Activated naive CD8-positive, alpha-beta T cell treated with anti-CD3 and anti-CD28 coated beads, Interleukin-2, amount 50 U/mL, for 24 hours (primary cell): ENCODE data around the gene PTPN9.

ENCODE experiments used
- ATAC-seq: fragments of 150-1000 bp; cut with Tn5 transposase; one replicate; pipeline ENCODE4 v1.10.0; 2021
- DNase-seq: peaks from one replicate; pipeline ENCODE4 v3.0.0; 2021
- H3K27ac Mint-ChIP-seq: one replicate; pipeline ENCODE4 v1.8.0; 2021; ENCODE audit warnings: mild to moderate bottlenecking, mixed read lengths
- H3K27me3 Mint-ChIP-seq: one replicate; pipeline ENCODE4 v1.8.0; 2021; ENCODE audit warnings: mixed read lengths
- H3K36me3 Mint-ChIP-seq: one replicate; pipeline ENCODE4 v1.8.0; 2021; ENCODE audit warnings: low read depth, mixed read lengths
- H3K4me1 Mint-ChIP-seq: one replicate; pipeline ENCODE4 v1.8.0; 2021; ENCODE audit warnings: mixed read lengths
- H3K4me3 Mint-ChIP-seq: one replicate; pipeline ENCODE4 v1.8.0; 2021; ENCODE audit warnings: mild to moderate bottlenecking, moderate library complexity, mixed read lengths
- H3K9me3 Mint-ChIP-seq: one replicate; pipeline ENCODE4 v1.8.0; 2021; ENCODE audit warnings: mixed read lengths

Gene PTPN9

DNA sequence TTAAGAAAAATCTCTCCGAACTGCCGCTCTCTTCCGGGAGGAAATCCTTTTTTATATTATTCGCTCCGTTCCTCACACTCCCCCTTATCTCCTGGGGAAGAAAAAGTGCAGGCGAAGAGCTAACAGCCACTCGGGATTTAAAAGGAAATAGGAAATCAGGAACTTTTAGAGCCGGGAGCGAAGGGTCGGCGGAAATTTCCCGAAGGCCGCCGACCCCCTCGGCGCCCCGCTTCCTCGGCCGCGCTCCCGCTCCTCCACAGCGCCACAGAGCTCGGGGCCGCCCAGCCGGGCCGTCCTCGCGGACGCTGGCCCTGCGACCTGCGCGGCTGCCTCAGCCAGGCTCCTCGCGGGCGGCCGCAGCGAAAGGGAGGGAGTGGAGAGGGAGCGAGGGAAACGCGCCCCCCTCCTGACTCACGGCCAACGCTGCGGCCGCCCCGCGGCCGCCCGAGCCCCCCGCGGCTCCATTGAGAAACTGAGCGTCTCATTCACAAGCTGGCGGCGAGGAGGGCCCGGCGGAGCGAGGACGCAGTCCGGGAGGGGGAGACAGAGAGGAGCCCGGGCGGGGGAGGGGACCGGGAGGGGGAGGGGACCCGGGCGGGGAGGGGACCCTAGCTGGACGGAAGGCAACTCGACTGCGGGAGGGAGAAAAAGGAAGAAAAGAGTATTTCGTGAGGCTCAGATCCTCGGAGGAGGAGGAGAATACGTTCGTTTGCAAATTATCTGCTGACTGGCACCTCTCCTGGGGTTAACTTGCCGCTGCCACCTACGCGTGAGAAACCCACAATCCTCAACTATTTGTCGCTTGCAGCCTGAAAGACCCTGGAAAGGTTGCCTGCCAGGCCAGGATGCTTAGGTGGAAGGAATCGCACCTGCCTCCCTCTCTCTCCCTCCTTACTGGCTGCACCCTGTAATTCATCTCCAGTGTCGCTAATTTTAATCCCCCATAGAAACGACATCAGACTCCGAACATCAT is at the start of gene PTPN9:
PTPN9 (minus strand) TSS at position 368 of the 973 bp plus-strand sequence. CDS start 539 bp downstream, outside the sequence.
- ATAC-seq = peak; percentile 89
- Mint-ChIP-seq H3K27me3 (no peaks in the 10 kb centered on the region), H3K9me3 (no peaks in the 10 kb centered on the region), H3K4me3 (peak within 1 kb of the TSS; percentile 87), H3K4me1 (peaks cover 19% of the 10 kb centered on the region), H3K36me3 (peaks cover 9% of the 10 kb centered on the region), H3K27ac (peak within 1 kb of the TSS; percentile 91)
- DNase-seq = peak; percentile 80

DNA sequence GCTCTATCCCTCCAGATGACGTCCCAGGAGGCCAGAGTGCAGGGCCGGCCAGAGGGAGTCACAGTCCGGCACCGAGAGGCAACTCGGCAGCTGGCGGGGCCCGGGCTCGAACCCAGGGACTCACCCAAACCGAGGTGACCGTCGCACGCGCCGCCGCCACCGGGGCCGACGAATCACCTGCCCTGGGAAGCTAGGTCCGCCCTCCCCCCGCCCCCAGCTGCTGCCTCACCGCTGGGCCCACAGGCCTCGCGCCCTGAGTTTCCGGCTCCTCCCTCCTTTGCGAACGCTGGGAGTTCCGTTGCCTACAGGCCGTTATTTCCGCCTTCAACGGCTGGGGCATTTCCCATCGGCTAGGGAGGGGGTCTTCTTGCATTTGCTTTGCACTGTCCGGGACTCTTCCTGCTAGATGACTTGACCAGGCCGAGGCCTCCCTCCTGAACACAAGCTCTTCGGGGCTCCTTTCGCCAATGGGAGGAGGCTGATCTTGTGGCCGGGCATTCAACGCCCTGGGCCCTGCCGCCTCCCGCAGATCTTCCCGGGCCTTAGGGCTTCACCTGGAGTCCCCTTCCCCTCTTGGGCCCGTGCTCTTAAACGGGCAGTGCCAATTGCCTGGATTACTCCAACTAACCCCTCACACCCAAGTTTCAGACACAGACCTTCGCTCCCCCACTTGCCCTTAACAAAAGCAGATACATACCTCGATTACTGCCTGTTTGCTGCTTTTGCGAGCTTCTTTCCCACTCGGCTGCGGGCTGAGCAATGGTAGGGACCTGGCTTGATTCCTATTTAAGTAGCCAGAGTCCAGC is 46.6 kb upstream of the PTPN9 start, which contains the start of gene SNUPN:
SNUPN (minus strand) TSS at position 184 of the 806 bp plus-strand sequence. CDS start 4,674 bp downstream, outside the sequence.
- Mint-ChIP-seq H3K27me3 (no peaks in the 10 kb centered on the region), H3K36me3 (peaks cover 17% of the 10 kb centered on the region), H3K4me3 (peak within 1 kb of the TSS; percentile 98), H3K4me1 (peaks cover 48% of the 10 kb centered on the region), H3K27ac (peak within 1 kb of the TSS; percentile 97), H3K9me3 (no peaks in the 10 kb centered on the region)
- ATAC-seq (peak; percentile 79), DNase-seq (peak; percentile 93)

DNA sequence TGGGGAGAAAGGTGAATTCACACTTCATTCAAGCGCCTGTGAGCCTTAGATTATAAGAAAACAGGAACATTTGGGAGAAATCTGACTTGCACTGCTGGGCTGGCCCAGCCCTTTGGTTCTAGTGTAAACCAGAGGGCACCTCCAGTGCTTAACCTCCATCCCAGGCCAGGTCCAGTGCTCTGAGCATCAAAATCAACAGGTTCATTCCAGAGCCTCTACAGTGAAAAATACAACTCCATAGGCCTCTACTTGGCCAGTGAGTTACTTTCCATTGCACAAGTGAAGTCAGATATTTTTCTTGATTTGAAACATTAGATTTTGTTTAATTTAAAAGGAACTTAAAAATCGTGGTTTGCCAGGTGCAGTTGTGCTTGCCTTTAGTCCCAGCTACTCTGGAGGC is 43.4 kb upstream of the PTPN9 start:
- peak overlapping the region; percentile 94 for H3K27ac Mint-ChIP-seq
- no peak for ATAC-seq
- H3K4me3 Mint-ChIP-seq = peak overlapping the region; percentile 34
- H3K9me3 Mint-ChIP-seq = no peaks in the 10 kb centered on the region
- H3K27me3 Mint-ChIP-seq = no peaks in the 10 kb centered on the region
- peaks cover 28% of the 10 kb centered on the region for H3K36me3 Mint-ChIP-seq
- no peak for DNase-seq
- H3K4me1 Mint-ChIP-seq = peaks cover 61% of the 10 kb centered on the region

DNA sequence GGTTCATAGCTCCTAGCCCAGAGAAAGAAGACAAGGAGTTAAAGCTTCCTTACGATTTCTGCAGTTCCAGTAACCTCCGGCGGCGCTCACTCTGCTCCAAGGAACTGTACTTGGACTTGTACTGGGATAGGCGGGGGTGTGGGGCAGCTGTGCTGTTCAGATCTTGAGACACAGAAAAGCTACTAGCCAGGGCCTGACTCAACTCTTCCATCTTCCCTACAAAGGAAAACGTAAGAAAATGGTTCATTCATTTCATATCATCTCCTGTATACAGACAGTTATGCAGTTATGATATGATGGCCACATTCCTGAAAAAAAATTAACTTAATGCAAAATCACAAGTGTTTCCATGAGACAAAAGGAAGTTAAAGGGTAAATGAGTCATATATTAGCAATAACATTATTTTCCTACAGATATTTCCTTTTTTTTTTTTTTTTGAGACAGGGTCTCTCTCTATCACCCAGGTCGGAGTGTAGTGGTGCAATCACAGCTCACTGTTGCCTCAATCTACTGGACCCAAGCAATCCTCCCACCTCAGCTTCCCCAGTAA is 41.8 kb upstream of the PTPN9 start:
- H3K36me3 Mint-ChIP-seq = peaks cover 39% of the 10 kb centered on the region
- DNase-seq (no peak), ATAC-seq (peak; percentile 29)
- H3K4me3 Mint-ChIP-seq = peak overlapping the region; percentile 69
- H3K27ac Mint-ChIP-seq = peak overlapping the region; percentile 94
- H3K4me1 Mint-ChIP-seq = peaks cover 49% of the 10 kb centered on the region
- H3K9me3 Mint-ChIP-seq = no peaks in the 10 kb centered on the region
- H3K27me3 Mint-ChIP-seq = no peaks in the 10 kb centered on the region

GRCh38 chr15:75620058-75620820 is 41.1 kb upstream of the PTPN9 start:
- Mint-ChIP-seq H3K27ac (peak overlapping the region; percentile 94), H3K36me3 (peaks cover 43% of the 10 kb centered on the region), H3K4me1 (peaks cover 47% of the 10 kb centered on the region), H3K4me3 (peak overlapping the region; percentile 69), H3K27me3 (no peaks in the 10 kb centered on the region), H3K9me3 (no peaks in the 10 kb centered on the region)
- ATAC-seq (no peak), DNase-seq (no peak)

GRCh38 chr15:75616766-75617165 is 37.7 kb upstream of the PTPN9 start:
- peaks cover 55% of the 10 kb centered on the region for H3K36me3 Mint-ChIP-seq
- H3K27ac Mint-ChIP-seq = peak overlapping the region; percentile 8
- DNase-seq (no peak), ATAC-seq (no peak)
- H3K4me3 Mint-ChIP-seq = no peak overlapping the region
- H3K9me3 Mint-ChIP-seq = no peaks in the 10 kb centered on the region
- peaks cover 31% of the 10 kb centered on the region for H3K4me1 Mint-ChIP-seq
- no peaks in the 10 kb centered on the region for H3K27me3 Mint-ChIP-seq

- Mint-ChIP-seq H3K27ac (peak overlapping the region; percentile 79), H3K4me3 (peak overlapping the region; percentile 37), H3K4me1 (peaks cover 37% of the 10 kb centered on the region), H3K27me3 (no peaks in the 10 kb centered on the region), H3K9me3 (no peaks in the 10 kb centered on the region), H3K36me3 (peaks cover 46% of the 10 kb centered on the region)
- ATAC-seq (peak; percentile 76), DNase-seq (no peak)
These were observed 27.9 kb upstream of the PTPN9 start for GRCh38 chr15:75606711-75607699.

DNA sequence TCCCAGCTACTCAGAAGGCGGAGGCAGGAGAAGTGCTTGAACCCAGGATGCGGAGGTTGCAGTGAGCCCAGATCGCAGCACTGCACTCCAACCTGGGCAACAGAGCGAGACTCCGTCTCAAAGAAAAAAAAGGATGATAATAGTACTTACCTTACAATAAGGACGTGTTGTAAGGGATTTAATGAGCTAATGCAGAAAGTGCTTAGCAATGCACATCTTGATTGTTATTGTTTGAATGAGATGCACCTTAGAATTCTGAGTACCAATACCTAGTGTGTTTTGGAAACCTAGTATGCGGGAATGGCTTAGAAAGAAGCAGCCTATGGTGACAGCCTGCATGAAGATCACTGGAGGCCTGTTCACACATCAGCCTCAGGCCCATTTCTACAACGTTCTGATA is 26.9 kb upstream of the PTPN9 start:
- no peaks in the 10 kb centered on the region for H3K9me3 Mint-ChIP-seq
- H3K36me3 Mint-ChIP-seq = peaks cover 48% of the 10 kb centered on the region
- H3K27me3 Mint-ChIP-seq = no peaks in the 10 kb centered on the region
- no peak for ATAC-seq
- peaks cover 37% of the 10 kb centered on the region for H3K4me1 Mint-ChIP-seq
- H3K4me3 Mint-ChIP-seq = peak overlapping the region; percentile 1
- no peak for DNase-seq
- peak overlapping the region; percentile 79 for H3K27ac Mint-ChIP-seq

DNA sequence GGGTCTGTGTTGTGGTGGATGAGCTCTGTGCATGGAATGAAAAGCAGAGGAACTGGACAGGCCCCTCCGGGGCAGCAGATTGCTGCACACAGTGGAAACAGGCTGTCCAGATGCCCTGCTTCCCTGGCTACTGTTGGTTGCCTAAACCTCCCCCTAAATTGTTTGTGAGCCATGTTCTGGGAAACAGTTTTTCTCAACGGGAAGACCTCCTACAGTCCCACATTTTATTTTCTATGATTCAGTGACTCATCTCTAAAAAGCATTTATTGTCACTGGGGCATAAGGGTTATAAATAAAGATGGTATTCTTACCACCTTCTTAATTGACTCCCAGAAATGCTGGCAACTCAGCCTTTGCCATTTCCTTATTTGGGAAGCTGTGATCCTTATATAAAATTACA is 20.3 kb upstream of the PTPN9 start:
- no peak overlapping the region for H3K4me3 Mint-ChIP-seq
- no peaks in the 10 kb centered on the region for H3K9me3 Mint-ChIP-seq
- no peaks in the 10 kb centered on the region for H3K27me3 Mint-ChIP-seq
- no peak for ATAC-seq
- no peak overlapping the region for H3K27ac Mint-ChIP-seq
- DNase-seq = no peak
- peaks cover 17% of the 10 kb centered on the region for H3K4me1 Mint-ChIP-seq
- peaks cover 57% of the 10 kb centered on the region for H3K36me3 Mint-ChIP-seq

DNA sequence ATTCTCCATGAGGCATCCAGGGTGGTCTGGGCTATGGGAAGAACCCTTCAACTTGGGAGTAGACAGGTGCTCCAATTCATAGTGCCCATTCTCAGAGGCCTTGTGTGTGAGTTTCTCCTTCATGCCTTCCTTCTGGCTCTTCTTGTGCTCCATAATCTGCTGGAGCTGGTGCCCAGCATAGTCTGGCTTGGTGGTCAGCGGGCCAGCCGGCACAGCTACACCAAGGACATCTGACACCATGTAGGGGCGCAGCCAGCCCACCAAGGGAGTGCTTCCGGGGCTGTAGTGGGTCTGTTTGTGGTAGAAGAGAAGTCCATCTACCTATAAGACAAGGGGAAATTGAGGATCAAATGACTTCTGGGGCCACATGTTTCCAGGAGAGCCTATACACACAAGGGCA is 19.2 kb upstream of the PTPN9 start:
- Mint-ChIP-seq H3K9me3 (no peaks in the 10 kb centered on the region), H3K4me3 (no peak overlapping the region), H3K4me1 (peaks cover 17% of the 10 kb centered on the region), H3K27ac (peak overlapping the region; percentile 56), H3K27me3 (no peaks in the 10 kb centered on the region), H3K36me3 (peaks cover 57% of the 10 kb centered on the region)
- ATAC-seq (no peak), DNase-seq (no peak)

DNA sequence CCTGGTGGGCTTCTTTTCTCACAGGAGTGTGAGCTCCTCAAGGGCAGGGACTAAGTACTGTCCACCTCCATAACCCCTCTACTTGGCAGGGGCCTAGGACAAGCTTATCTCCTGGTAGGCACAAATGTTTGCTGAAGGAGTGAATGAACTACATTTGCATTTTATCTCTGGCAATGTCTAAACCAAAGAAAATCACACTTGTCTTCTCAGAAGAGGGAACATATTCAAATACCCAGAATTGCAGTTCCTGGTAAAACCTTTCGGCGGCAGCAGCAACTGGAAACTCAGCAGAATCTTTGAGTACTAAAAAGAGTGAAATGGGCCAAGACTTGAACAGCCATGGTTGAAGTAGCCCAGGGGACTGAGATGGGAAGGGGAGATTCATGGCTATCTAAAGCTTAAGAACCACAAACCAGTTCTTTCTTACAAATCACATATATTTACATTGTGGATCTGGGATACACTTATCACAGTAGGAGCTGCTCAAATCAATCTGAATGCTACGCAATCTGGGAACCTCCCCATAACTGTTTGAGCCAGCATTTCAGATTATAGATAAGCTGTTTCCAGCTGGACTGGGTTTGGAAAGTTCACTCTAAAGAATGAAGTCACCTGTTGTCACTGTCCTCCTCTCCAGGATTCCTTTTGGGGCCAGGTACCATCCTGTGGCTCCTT is 18.7 kb upstream of the PTPN9 start:
- Mint-ChIP-seq H3K27ac (peak overlapping the region; percentile 83), H3K4me3 (no peak overlapping the region)

GRCh38 chr15:75596703-75597345 is 17.7 kb upstream of the PTPN9 start:
- Mint-ChIP-seq H3K27me3 (no peaks in the 10 kb centered on the region), H3K27ac (peak overlapping the region; percentile 83), H3K9me3 (no peaks in the 10 kb centered on the region), H3K36me3 (peaks cover 62% of the 10 kb centered on the region), H3K4me1 (peaks cover 17% of the 10 kb centered on the region), H3K4me3 (no peak overlapping the region)
- DNase-seq = no peak
- no peak for ATAC-seq

More for the DNA sequence above, 18.7 kb upstream of the PTPN9 start:
- Mint-ChIP-seq H3K27me3 (no peaks in the 10 kb centered on the region), H3K4me1 (peaks cover 17% of the 10 kb centered on the region), H3K9me3 (no peaks in the 10 kb centered on the region), H3K36me3 (peaks cover 57% of the 10 kb centered on the region)
- DNase-seq = peak; percentile 22
- peak; percentile 28 for ATAC-seq
